Glutamatergic neuron (in vitro differentiated cells): ENCODE data around the gene DAGLA. TPM values are rescaled to one million over a fixed set of nuclear protein-coding genes. Genes with fewer than 3 reads are reported as not detected.

Experiments
- DNase-seq: peaks from one replicate; pipeline ENCODE4 v3.0.0; 2022
- H3K27ac Mint-ChIP-seq: one replicate; pipeline ENCODE4 v1.8.0; 2020; ENCODE audit warnings: mild to moderate bottlenecking, mixed read lengths, inconsistent platforms; ENCODE audit not compliant: unreplicated experiment
- H3K27me3 Mint-ChIP-seq: one replicate; pipeline ENCODE4 v1.8.0; 2020; ENCODE audit warnings: mild to moderate bottlenecking, moderate library complexity, mixed read lengths, inconsistent platforms; ENCODE audit not compliant: unreplicated experiment
- H3K36me3 Mint-ChIP-seq: one replicate; pipeline ENCODE4 v1.8.0; 2020; ENCODE audit warnings: mild to moderate bottlenecking, mixed read lengths, inconsistent platforms; ENCODE audit not compliant: unreplicated experiment
- H3K4me1 Mint-ChIP-seq: one replicate; pipeline ENCODE4 v1.8.0; 2020; ENCODE audit warnings: mild to moderate bottlenecking, low read depth, mixed read lengths, inconsistent platforms; ENCODE audit not compliant: unreplicated experiment
- H3K4me3 Mint-ChIP-seq: one replicate; pipeline ENCODE4 v1.8.0; 2020; ENCODE audit warnings: mild to moderate bottlenecking, mixed read lengths, inconsistent platforms; ENCODE audit not compliant: unreplicated experiment
- H3K9me3 Mint-ChIP-seq: one replicate; pipeline ENCODE4 v1.8.0; 2020; ENCODE audit warnings: mild to moderate bottlenecking, moderate library complexity, mixed read lengths, inconsistent platforms; ENCODE audit not compliant: unreplicated experiment
- CTCF ChIP-seq: fragments of 200-600 bp; sonication (generic); IDR thresholded peaks from one replicate; pipeline ENCODE4 v1.5.0; 2021; ENCODE audit not compliant: partially characterized antibody, unreplicated experiment
- total RNA-seq: library from RNA; stranded (reverse); fragmentation: NEBNext Ultra II Directional; extraction: Animal tissue kit (Norgen Biotek cat#: 25700); gene quantifications from one replicate; pipeline ENCODE4 v1.2.1, GENCODE V29; 2021; ENCODE audit not compliant: unreplicated experiment

The DAGLA gene
- total RNA-seq, 1 donor from 2014 or later, result 9.6 TPM

DNA sequence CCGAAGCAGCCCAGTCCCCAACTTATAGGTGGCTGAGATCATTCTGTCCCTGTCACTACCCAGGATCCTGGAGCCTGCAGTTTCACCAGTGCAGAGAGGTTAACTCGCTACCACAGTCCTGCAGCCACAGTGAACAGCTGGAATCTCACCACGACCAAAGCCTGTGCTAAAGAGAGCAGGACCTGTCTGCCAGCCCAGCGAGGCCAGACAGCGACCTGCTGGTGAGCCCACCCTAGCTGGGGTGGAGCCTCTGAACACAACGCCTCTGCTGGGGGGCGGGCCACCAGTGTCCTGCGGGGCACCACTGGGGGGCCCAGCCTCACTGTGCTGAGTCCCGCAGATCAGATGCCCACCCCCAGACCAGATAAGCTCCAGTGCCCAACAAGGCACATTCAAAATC is 33.3 kb downstream of the DAGLA start:
- DNase-seq, result no peak
- H3K36me3 Mint-ChIP-seq, result no peaks in the 10 kb centered on the region
- H3K4me3 Mint-ChIP-seq, result no peak overlapping the region
- H3K27me3 Mint-ChIP-seq, result peaks cover 9% of the 10 kb centered on the region
- peaks cover 50% of the 10 kb centered on the region for H3K4me1 Mint-ChIP-seq
- H3K27ac Mint-ChIP-seq, result peak overlapping the region; percentile 62
- H3K9me3 Mint-ChIP-seq, result peaks cover 12% of the 10 kb centered on the region
- no peak for TF ChIP-seq CTCF

GRCh38 chr11:61713906-61714305 is 33.7 kb downstream of the DAGLA start:
- Mint-ChIP-seq H3K9me3 (peaks cover 12% of the 10 kb centered on the region), H3K27ac (no peak overlapping the region), H3K36me3 (no peaks in the 10 kb centered on the region), H3K4me1 (peaks cover 50% of the 10 kb centered on the region), H3K4me3 (no peak overlapping the region), H3K27me3 (peaks cover 9% of the 10 kb centered on the region)
- no peak for TF ChIP-seq CTCF
- DNase-seq, result no peak

DNA sequence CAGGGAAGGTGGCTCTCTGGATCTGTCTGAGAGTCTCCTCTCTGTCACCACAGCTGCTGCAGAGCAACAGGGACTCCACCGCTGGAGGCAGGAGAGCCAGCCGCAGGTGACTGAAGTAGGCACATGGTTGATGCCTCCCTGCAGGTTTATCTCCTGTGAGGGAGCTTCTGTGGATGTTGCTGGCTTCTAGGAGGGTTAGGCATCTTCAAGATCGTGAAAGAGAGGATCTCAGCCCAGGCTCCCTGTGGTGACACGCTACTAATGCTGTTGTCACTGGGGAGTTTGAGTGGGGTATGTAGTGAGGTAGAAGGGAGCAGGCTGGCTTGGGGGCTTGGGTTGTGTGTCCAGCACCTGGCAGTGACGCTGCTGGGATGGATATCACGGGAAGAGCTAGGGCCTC is 34.1 kb downstream of the DAGLA start:
- no peak overlapping the region for H3K4me3 Mint-ChIP-seq
- no peak overlapping the region for H3K27ac Mint-ChIP-seq
- H3K36me3 Mint-ChIP-seq, result no peaks in the 10 kb centered on the region
- H3K27me3 Mint-ChIP-seq, result peaks cover 9% of the 10 kb centered on the region
- peaks cover 12% of the 10 kb centered on the region for H3K9me3 Mint-ChIP-seq
- peaks cover 53% of the 10 kb centered on the region for H3K4me1 Mint-ChIP-seq
- DNase-seq, result no peak
- TF ChIP-seq CTCF, result no peak

- no peak for TF ChIP-seq CTCF
- Mint-ChIP-seq H3K4me3 (no peak overlapping the region), H3K4me1 (peaks cover 51% of the 10 kb centered on the region), H3K9me3 (peaks cover 12% of the 10 kb centered on the region), H3K27me3 (peaks cover 9% of the 10 kb centered on the region), H3K36me3 (no peaks in the 10 kb centered on the region), H3K27ac (no peak overlapping the region)
- no peak for DNase-seq
These were observed 34.7 kb downstream of the DAGLA start for GRCh38 chr11:61714916-61715315.

DNA sequence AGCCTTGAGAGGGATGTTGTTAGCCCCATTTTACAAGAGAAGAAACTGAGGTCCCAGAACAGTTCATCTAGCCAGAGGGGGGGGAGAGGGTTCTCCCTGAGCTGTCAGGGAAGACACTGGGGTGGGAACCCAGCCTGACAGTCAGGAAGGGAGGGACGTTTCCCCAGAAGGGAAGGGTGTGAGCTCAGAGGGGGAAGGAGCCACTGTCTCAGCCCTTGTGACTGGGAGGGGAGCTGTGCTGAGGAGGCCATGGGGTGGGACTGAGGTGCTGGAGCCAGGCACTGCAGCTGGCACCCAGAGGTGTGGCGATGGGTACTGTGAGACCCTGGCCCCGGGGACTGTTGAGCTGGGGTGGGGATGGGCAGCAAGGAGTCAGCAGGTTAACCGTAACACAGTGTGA is 35.7 kb downstream of the DAGLA start:
- no peak for TF ChIP-seq CTCF
- no peak overlapping the region for H3K4me3 Mint-ChIP-seq
- DNase-seq, result no peak
- peaks cover 3% of the 10 kb centered on the region for H3K27me3 Mint-ChIP-seq
- H3K27ac Mint-ChIP-seq, result no peak overlapping the region
- peaks cover 8% of the 10 kb centered on the region for H3K9me3 Mint-ChIP-seq
- peaks cover 44% of the 10 kb centered on the region for H3K4me1 Mint-ChIP-seq
- no peaks in the 10 kb centered on the region for H3K36me3 Mint-ChIP-seq
